GM19328 (cell line): ENCODE data around the gene HOXD12.

Experiments used
- ATAC-seq: cut with Tn5 transposase; IDR thresholded peaks from one replicate; pipeline ENCODE4 v1.9.1; 2021; ENCODE audit warnings: mild to moderate bottlenecking, moderate library complexity; ENCODE audit not compliant: unreplicated experiment

The HOXD12 gene

DNA sequence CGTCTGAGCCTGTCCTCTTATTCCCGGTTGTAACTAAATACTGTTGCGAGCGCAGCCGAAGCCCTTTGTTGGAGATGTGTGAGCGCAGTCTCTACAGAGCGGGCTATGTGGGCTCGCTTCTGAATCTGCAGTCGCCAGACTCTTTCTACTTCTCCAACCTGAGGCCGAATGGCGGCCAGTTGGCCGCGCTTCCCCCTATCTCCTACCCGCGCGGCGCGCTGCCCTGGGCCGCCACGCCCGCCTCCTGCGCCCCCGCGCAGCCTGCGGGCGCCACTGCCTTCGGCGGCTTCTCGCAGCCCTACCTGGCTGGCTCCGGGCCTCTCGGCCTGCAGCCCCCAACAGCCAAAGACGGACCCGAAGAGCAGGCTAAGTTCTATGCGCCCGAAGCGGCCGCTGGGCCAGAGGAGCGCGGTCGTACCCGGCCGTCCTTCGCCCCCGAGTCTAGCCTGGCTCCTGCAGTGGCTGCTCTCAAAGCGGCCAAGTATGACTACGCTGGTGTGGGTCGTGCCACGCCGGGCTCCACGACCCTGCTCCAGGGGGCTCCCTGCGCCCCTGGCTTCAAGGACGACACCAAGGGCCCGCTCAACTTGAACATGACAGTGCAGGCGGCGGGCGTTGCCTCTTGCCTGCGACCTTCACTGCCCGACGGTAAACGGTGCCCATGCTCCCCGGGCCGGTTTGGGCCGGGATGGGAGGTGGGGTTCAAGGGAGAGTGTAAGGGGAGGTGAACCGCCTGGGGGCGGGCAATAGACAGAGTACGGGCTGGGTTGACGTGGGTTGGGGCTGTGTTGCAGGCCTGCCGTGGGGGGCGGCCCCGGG is at the start of gene HOXD12:
HOXD12 (plus strand) TSS at position 68 of the 819 bp plus-strand sequence; CDS start at position 75, 7 bp downstream.
- no peak for ATAC-seq

- ATAC-seq, result no peak
These were observed 43.2 kb upstream of the HOXD12 start for GRCh38 chr2:176056406-176056805.

DNA sequence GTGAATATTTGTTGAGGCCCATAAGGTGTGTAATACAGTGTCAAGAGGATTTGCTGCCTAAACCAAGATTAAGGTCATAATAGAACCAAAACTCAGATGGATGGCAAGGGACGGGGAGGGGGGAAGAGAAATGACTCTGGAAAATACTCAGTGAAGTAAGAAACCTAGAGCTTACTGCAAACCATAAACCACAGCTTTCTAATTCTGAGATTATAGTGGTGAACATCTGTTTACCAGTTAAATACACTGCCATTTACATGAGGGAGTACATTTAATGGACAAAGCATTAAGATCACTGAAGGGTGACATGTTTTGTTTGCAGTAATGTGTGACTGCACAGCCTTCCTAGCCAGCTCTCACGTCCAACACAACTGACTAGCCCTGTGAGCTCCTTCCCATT is 35.6 kb upstream of the HOXD12 start:
- ATAC-seq, result no peak

DNA sequence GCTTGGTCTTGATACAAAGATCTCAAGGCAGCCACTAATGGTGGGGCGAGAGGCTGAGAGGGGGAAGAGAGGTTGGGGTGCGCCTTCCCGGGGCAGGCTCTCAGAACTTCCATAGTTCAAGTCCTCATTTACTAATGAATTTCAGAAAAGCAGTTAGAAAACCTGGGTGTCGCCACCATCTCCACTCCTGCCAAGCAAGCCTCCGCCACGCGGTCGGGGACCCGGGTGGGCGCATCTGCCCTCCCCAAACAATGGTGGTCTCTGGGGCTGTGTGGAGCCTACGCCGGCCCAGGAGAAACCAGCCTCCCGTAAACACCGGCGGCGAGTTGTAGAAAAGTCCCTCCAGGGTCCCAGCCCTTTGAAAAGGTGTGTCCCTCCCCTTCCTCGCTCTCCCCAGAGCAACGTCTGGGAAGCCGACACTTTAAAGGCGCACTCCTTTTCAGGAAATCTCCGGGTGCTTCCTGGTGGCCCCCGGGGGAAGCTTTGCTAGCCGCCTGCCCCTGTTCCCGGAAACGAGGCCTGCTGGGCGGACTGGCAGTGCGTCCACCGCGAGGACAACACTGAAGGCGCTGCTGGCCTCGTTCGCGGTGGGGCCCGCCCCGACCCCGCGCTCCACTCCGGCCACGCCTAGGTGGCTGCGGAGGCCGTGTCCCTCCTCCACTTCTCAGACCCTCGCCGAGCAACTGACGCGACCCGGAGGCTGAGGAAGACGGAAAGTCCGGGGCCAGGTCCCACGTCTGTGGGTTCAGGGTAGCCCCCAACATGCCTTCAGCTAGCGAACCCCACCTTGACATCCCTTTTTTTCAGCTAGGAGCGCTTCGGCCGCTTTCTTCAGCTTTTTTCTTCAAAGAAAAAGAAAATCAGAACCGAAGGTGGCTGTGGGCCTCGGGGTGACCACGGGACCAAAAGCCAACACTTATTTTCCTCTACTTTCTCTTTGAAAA is 32.7 kb upstream of the HOXD12 start:
- no peak for ATAC-seq

GRCh38 chr2:176067589-176068418 is 31.8 kb upstream of the HOXD12 start:
- no peak for ATAC-seq

- no peak for ATAC-seq
These were observed 31.2 kb upstream of the HOXD12 start for GRCh38 chr2:176068419-176068832.

- ATAC-seq, result no peak
These were observed 28.0 kb upstream of the HOXD12 start for GRCh38 chr2:176071330-176072291.

- no peak for ATAC-seq
These were observed 27.3 kb upstream of the HOXD12 start for GRCh38 chr2:176072292-176072669.

DNA sequence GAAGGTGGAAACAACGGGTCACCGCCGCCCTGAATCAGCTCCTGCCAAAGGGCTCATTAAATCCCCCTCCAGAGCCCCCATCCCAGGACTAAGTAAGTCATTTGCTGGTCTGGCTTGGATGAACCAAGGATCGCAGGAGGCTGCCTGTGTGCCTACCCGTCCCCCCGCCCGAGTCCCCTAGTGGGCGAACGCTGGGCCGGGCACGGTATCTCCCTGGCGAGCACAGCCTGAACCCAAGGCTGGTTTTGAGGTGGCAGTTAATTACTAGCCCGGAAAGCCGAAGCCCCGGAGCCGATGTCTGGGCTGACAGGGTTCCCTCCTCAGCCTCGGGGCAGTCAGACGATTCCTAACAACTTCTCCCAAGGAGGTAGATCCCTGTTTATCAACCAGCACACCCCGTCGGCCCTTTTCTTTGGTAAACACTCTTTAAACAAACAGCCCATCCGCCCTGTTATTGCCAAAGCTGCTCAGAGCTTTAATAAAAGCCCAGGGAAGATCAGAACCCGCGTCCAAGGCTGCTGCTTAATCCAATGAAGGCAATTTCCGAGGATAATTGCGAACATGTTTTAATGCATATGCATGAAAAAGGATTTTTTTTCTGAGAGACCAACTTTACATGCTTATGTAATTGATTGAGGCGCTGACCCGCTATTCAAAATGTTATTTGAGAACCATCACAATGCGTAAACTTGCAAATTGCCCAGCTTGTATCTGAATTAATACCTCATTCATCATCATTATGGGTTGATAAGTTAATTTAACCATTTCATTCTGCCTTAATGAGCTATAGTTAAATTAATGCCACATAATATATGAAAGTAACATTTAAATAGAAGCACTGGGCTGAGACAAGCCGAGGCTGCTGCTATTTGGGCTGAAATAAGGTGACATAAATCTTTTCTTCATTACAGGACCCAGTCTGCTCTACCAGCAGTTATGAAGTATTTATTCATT is 26.4 kb upstream of the HOXD12 start:
- ATAC-seq, result no peak

- no peak for ATAC-seq
These were observed 24.6 kb upstream of the HOXD12 start for GRCh38 chr2:176074919-176075425.

DNA sequence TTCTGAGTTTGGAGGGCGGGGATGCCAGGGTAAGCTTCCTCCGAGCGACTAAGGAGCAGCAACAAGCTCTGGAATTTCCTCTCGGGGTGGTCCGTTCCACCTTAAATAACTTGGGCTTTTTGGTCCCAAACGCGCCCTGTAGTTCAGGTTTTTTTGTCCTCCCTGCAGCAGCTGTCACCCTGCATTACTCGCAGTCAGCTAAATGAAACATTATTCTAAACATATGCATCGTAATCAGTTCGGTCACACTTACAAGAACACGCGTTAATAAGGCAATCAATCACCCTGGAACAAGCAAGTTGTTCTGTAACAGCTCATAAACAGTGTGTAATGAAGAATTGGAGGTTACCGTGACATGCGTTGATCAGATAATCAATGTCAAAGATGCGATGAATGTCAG is 24.1 kb upstream of the HOXD12 start:
- ATAC-seq, result no peak

DNA sequence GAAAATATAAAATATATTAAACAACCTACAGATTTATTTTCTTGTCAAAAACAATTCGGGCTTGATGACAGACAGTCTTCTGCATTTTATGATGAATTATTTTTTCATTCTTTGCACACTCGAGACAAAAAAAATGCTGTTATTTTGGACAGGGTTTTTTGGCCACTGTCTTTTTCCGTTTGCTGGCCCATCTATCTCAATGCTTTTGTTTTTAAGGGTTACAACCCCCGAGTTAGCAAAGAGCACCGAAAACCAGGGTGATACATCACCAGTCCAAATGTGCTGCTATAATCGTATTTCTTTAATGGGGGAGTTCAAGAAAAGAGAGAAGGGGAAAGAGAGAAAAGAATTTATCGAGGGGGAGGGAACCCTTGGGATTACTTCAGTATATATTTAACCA is 23.5 kb upstream of the HOXD12 start:
- ATAC-seq, result no peak

DNA sequence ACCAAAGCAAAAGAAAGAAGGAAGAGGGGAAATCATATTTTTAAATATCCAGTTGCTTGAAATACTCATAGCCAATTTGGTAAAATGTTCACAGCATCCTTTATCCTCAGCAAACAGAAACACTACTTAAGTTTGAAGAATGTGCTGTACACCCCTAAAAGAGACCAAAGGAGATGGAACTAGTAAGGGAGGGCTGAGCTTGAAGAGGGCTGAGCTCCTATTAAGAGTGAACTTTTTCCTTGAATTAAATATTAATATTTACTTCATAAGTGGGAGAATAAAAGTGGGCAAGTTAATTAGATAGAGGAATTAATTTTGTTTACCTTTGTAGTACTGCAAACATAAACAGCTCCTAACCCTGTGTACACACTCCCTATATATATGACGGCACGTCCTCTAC is 22.8 kb upstream of the HOXD12 start:
- ATAC-seq, result no peak

DNA sequence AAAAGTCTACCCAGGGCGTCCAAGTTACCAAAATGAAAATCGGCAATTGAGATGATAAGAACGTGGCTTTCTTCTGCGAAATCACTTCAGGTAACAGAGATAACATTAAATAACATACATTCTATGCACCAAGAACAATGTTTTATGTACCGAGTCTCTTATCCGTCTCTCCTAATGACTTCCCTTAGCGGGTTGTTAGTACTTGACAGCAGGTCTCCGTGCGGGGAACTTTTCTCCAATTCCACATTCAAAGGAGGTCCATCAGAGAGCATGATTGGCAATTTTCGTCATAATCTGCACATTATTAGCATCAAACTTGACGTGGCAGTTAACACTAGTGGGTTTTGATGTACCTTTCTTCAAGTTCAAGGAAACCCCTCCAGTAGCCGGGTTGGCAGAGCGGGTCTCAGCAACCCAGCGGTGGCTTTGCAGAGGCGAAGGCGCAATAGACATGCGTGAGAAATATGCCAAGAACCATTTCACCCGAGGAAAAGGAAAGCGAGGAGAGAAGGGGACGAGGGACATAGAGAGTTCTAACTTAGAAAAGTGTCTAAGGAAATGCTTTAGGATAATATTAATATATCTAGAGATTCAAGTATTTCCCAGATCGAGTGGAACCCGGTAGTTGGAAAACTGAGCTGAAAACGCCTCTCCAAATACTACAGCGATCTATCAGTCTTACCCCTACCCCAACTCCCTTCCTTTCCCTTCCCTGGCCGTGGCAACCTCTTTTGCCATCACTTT is 20.9 kb upstream of the HOXD12 start:
- ATAC-seq, result no peak

GRCh38 chr2:176079285-176079830 is 20.2 kb upstream of the HOXD12 start:
- no peak for ATAC-seq

DNA sequence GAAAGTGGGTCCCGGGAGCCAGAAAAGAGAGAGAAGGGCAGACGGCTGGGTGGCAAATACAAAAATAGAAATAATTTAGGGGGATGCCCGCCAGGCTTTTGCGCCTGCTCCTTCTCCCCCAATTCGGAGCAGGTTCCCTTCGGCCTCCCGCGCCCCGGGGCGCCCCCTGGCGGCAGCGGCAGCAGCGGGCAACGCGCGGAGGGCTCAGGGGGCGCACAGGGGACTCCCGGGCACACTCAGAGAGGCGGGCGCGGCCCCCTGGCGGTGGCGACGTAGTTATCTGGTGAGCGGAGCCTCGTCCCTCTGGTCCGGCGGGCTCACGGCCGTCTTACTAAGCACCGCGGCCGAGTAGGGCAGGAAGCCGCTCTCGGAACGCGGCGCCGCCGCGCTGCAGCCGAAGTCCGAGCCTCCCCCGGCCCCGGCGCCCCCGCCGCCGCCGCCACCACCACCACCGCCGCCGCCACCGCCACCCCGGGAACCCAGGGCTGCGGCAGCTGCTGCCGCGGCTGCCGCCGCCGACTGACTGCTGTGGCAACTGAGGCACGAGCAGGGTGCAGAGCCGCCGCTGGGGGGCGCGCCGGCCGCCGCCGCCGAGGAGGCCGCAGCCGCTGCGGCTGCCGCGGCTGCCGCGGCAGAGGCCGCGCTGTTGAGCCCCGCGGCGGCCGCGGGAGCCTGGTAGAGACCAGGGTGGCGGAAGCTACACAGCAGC is 19.6 kb upstream of the HOXD12 start:
- ATAC-seq, result no peak
